ENCODE results near the gene IGFBP5.

Gene IGFBP5

DNA sequence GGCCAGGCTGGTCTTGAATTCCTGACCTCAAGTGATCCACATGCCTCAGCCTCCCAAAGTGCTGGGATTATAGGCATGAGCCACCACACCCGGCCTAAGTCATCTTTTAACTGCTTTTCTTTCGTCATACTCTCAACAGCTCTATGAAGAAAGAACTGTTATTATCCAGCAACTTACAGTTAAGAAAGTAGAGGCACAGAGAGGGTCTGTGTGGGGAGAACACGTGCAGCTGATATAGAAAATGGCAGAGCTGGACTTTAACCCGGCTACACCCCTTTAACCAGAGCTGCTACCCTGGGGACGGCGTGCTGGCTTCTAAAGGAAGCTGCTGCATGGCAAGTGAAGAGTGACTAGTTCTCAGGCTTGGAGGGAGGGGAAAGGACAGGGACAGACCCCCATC, 36.6 kb downstream of the IGFBP5 start:
- WGBS (ENCODE audit: insufficient coverage, insufficient read length), result no CpG with 5 or more reads among the region's 6 CpGs
- DNase-seq (ENCODE audit: low read depth, low spot score), result no peak
- H3K4me3 ChIP-seq (ENCODE audit: low read length), result no peak overlapping the region
- H3K27me3 ChIP-seq (ENCODE audit: control insufficient read depth, insufficient read depth, low read length), result no peaks in the 10 kb centered on the region
- no peak overlapping the region for H3K27ac ChIP-seq (ENCODE audit: low read length)
- H3K36me3 ChIP-seq (ENCODE audit: control insufficient read depth, insufficient read depth, low read length), result peaks cover 15% of the 10 kb centered on the region
- no peaks in the 10 kb centered on the region for H3K4me1 ChIP-seq (ENCODE audit: control insufficient read depth, insufficient read depth, low read length)
- H3K9me3 ChIP-seq (ENCODE audit: control insufficient read depth, insufficient read depth, low read length), result no peaks in the 10 kb centered on the region

DNA sequence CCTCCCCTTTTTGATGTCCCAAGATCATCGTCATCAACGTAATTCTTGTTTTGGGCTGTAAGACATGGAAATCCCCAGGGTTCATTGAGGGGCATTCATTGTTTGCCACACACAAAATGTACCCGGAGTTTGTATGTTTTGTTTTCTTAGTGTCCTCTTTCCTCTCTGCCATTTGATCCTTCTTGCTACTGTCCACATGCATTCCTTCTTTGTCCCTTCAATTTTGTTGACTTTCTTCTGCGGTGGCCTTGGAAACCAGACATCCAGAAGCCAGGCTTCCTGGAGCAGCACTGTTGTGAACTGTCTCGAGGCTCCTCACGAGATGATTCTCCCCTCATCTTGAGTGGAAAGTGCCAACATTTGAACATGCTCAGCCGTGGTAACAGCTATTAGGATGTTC, 37.4 kb downstream of the IGFBP5 start:
- no peaks in the 10 kb centered on the region for H3K27me3 ChIP-seq (ENCODE audit: control insufficient read depth, insufficient read depth, low read length)
- whole genome bisulfite sequencing (ENCODE audit: insufficient coverage, insufficient read length), result no CpG with 5 or more reads among the region's 7 CpGs
- H3K27ac ChIP-seq (ENCODE audit: low read length), result no peak overlapping the region
- H3K4me1 ChIP-seq (ENCODE audit: control insufficient read depth, insufficient read depth, low read length), result no peaks in the 10 kb centered on the region
- no peak overlapping the region for H3K4me3 ChIP-seq (ENCODE audit: low read length)
- H3K9me3 ChIP-seq (ENCODE audit: control insufficient read depth, insufficient read depth, low read length), result no peaks in the 10 kb centered on the region
- H3K36me3 ChIP-seq (ENCODE audit: control insufficient read depth, insufficient read depth, low read length), result peaks cover 15% of the 10 kb centered on the region
- DNase-seq (ENCODE audit: low read depth, low spot score), result no peak

DNA sequence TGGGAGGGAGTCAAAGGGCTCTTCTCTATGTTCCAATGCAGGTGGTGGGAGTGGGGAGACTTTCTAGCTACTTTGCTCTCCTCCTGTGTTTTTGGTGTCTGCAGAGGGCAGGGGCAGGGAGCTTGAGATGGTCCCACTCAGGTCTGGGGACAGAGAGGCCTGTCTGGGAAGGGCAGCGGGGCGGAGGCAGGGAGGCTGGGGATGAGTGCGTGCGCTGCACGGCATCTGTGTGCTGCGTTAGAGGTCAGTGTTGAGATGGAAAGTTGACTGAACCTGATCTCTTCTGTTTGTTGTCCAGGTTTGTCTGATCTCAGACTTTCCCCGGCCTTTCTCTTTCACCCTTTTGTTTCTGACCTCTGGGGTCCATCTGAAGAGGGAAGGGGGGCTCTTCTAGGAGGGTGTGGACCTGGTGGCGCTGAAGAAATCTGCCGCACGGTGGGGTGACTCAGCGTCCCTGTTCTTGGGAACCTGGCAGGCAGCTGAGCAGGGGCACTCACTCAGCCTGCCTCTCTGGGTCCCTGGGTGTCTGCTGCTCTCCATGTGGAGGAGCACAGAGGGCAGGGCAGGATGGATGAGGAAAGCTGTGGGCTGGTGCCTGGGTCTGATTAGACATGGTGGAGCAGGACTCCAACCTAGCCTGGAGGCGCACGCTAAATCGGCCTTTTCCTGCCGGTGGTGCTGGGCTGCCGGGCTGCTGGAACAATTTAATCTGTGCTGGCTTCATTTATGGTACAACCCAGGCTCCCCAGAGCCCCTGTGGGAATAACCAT, 38.1 kb downstream of the IGFBP5 start:
- no peaks in the 10 kb centered on the region for H3K9me3 ChIP-seq (ENCODE audit: control insufficient read depth, insufficient read depth, low read length)
- no CpG with 5 or more reads among the region's 16 CpGs for WGBS (ENCODE audit: insufficient coverage, insufficient read length)
- peaks cover 15% of the 10 kb centered on the region for H3K36me3 ChIP-seq (ENCODE audit: control insufficient read depth, insufficient read depth, low read length)
- H3K4me3 ChIP-seq (ENCODE audit: low read length), result no peak overlapping the region
- no peak overlapping the region for H3K27ac ChIP-seq (ENCODE audit: low read length)
- no peaks in the 10 kb centered on the region for H3K4me1 ChIP-seq (ENCODE audit: control insufficient read depth, insufficient read depth, low read length)
- H3K27me3 ChIP-seq (ENCODE audit: control insufficient read depth, insufficient read depth, low read length), result no peaks in the 10 kb centered on the region
- DNase-seq (ENCODE audit: low read depth, low spot score), result no peak

DNA sequence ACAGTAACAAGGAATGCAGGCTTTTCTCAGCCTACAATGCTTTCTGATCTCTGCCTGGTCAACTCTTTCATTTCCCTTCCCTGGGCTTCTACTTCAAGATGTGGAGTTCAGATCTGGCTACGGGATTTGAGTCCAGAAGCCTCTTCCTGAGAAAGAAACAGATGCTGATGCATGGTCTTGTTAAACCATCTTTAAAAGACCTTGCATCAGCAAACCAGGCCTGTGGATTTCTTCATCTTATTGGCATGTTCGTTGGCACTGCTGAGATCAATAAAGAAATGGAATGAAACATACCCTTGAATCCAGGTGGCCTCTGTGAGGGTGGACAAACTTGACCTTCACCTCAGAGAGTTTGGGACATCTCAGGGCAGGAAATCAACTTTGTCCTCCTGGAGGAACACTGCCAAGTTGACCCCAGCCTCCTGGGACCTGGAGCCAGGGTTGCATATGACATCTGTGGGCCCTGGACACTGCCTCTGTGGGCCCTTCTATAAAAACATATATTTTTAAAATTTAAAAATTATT, 40.8 kb downstream of the IGFBP5 start:
- H3K4me1 ChIP-seq (ENCODE audit: control insufficient read depth, insufficient read depth, low read length), result peaks cover 1% of the 10 kb centered on the region; the same call in 1 of the 2 replicates
- no CpG with 5 or more reads among the region's 2 CpGs for WGBS (ENCODE audit: insufficient coverage, insufficient read length)
- no peak overlapping the region for H3K4me3 ChIP-seq (ENCODE audit: low read length)
- no peaks in the 10 kb centered on the region for H3K27me3 ChIP-seq (ENCODE audit: control insufficient read depth, insufficient read depth, low read length)
- H3K27ac ChIP-seq (ENCODE audit: low read length), result no peak overlapping the region
- no peak for DNase-seq (ENCODE audit: low read depth, low spot score)
- no peaks in the 10 kb centered on the region for H3K36me3 ChIP-seq (ENCODE audit: control insufficient read depth, insufficient read depth, low read length)
- H3K9me3 ChIP-seq (ENCODE audit: control insufficient read depth, insufficient read depth, low read length), result no peaks in the 10 kb centered on the region

DNA sequence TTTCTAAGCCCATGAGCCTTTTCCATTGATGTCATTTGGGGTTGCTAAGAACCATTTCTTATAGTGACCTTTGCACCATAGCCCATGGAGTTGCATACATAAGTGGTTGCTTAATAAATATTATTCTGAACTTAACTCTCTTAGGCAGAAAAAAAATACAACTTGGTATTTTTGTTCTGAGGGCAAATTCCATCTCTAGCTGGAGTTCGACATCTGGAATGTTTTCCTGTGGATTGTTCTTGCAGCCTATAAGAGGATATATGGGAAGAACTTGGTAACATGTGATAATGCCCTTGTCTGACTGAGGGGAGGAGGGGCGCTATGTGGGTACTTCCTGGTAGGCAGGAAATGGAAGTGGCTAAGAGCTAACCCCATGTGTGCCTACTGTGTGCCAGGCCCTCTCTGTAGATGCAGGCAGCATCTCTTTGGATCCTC, 41.4 kb downstream of the IGFBP5 start:
- Histone ChIP-seq H3K9me3 (ENCODE audit: control insufficient read depth, insufficient read depth, low read length) (no peaks in the 10 kb centered on the region), H3K4me1 (ENCODE audit: control insufficient read depth, insufficient read depth, low read length) (peaks cover 3% of the 10 kb centered on the region), H3K27ac (ENCODE audit: low read length) (no peak overlapping the region), H3K27me3 (ENCODE audit: control insufficient read depth, insufficient read depth, low read length) (no peaks in the 10 kb centered on the region), H3K36me3 (ENCODE audit: control insufficient read depth, insufficient read depth, low read length) (no peaks in the 10 kb centered on the region), H3K4me3 (ENCODE audit: low read length) (no peak overlapping the region)
- no CpG with 5 or more reads among the region's 2 CpGs for WGBS (ENCODE audit: insufficient coverage, insufficient read length)
- DNase-seq (ENCODE audit: low read depth, low spot score), result no peak

DNA sequence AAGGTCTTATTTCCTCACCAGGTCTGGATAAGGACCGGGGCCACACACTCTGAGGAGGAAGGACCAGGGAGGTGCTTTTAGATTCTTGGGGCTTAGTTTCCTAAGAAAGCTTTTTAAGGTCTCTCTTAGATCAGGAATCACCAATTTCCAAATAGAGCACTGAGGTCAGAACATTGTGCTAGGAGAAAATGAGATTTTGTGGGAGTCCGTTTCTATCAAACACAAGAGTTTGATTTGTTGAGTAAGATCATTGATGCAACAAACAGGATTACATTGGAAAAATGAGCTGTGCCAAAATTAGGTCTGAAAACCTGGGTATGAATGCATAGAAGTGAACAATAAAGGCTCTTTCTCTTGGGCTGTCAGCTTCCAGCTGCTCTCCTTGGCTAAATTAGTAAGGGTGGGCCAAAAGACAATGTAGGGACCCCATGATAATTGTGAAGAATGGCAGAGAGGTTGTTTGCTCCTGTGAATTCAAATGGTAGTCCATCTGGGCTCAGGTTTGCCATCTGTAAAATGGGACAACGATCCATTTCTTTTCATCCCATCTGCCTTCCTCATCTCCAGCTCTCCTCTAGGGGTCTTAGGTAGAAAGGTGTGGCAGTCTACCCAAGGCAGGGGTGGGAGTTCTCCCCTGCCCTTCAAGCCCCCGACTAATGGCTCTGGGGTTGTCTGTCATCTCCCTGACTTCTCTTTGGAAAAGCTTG, 42.1 kb downstream of the IGFBP5 start:
- Histone ChIP-seq H3K4me1 (ENCODE audit: control insufficient read depth, insufficient read depth, low read length) (peaks cover 5% of the 10 kb centered on the region), H3K27ac (ENCODE audit: low read length) (no peak overlapping the region)

DNA sequence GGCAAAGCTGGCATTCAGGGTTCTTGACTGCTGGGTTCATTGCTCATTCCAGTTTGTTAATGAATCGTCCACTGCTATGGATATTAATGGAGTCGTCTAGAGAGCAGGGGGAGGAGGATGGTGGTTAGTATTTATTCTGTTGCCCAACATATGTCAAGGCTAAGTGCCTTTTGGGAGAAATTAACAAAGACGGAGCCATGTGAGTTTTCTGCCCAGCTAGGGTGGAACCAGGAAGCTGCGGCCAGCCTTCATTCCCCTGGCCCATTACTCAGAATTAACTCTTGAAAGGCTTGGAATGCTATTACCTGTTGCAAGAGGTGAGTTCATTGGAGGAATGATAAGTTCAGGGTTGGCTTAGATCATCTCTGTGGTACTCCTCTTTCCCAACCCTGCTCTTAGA, 42.8 kb downstream of the IGFBP5 start:
- no CpG with 5 or more reads among the region's 4 CpGs for WGBS (ENCODE audit: insufficient coverage, insufficient read length)
- H3K36me3 ChIP-seq (ENCODE audit: control insufficient read depth, insufficient read depth, low read length), result no peaks in the 10 kb centered on the region

More for the DNA sequence above, 42.1 kb downstream of the IGFBP5 start:
- DNase-seq (ENCODE audit: low read depth, low spot score), result no peak
- Histone ChIP-seq H3K36me3 (ENCODE audit: control insufficient read depth, insufficient read depth, low read length) (no peaks in the 10 kb centered on the region), H3K9me3 (ENCODE audit: control insufficient read depth, insufficient read depth, low read length) (no peaks in the 10 kb centered on the region), H3K4me3 (ENCODE audit: low read length) (no peak overlapping the region), H3K27me3 (ENCODE audit: control insufficient read depth, insufficient read depth, low read length) (no peaks in the 10 kb centered on the region)
- no CpG with 5 or more reads among the region's 4 CpGs for WGBS (ENCODE audit: insufficient coverage, insufficient read length)

DNA sequence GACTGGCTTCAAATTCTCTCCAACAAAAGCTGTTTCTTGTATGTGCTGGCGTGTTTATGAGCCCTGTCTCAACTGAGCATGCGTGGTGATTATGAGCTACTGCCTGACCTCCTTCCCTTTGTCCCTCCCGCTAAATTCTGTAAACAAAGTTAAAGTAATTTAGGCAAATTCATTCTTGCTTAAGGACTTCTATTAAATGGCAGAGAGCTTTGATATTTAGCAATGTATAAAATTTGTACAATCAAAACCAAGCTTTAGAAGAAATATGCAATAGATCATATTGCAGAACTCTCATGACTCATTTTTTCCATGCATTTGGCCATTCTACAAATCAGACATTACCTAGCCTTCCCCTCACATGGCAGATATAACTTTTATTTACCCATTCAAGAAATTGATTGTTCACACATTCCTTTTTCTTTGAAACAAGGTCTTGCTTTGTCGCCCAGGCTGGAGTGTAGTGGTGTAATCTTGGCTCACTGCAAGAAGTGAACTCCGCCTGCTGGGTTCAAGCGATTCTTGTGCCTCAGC, 43.9 kb downstream of the IGFBP5 start:
- Histone ChIP-seq H3K9me3 (ENCODE audit: control insufficient read depth, insufficient read depth, low read length) (no peaks in the 10 kb centered on the region), H3K27ac (ENCODE audit: low read length) (no peak overlapping the region), H3K4me3 (ENCODE audit: low read length) (no peak overlapping the region), H3K27me3 (ENCODE audit: control insufficient read depth, insufficient read depth, low read length) (no peaks in the 10 kb centered on the region), H3K36me3 (ENCODE audit: control insufficient read depth, insufficient read depth, low read length) (no peaks in the 10 kb centered on the region), H3K4me1 (ENCODE audit: control insufficient read depth, insufficient read depth, low read length) (peaks cover 5% of the 10 kb centered on the region)
- WGBS (ENCODE audit: insufficient coverage, insufficient read length), result no CpG with 5 or more reads among the region's 6 CpGs
- no peak for DNase-seq (ENCODE audit: low read depth, low spot score)

More for the DNA sequence above, 42.8 kb downstream of the IGFBP5 start:
- no peak for DNase-seq (ENCODE audit: low read depth, low spot score)
- peaks cover 5% of the 10 kb centered on the region for H3K4me1 ChIP-seq (ENCODE audit: control insufficient read depth, insufficient read depth, low read length)
- H3K9me3 ChIP-seq (ENCODE audit: control insufficient read depth, insufficient read depth, low read length), result no peaks in the 10 kb centered on the region
- no peak overlapping the region for H3K27ac ChIP-seq (ENCODE audit: low read length)
- H3K4me3 ChIP-seq (ENCODE audit: low read length), result no peak overlapping the region
- no peaks in the 10 kb centered on the region for H3K27me3 ChIP-seq (ENCODE audit: control insufficient read depth, insufficient read depth, low read length)

DNA sequence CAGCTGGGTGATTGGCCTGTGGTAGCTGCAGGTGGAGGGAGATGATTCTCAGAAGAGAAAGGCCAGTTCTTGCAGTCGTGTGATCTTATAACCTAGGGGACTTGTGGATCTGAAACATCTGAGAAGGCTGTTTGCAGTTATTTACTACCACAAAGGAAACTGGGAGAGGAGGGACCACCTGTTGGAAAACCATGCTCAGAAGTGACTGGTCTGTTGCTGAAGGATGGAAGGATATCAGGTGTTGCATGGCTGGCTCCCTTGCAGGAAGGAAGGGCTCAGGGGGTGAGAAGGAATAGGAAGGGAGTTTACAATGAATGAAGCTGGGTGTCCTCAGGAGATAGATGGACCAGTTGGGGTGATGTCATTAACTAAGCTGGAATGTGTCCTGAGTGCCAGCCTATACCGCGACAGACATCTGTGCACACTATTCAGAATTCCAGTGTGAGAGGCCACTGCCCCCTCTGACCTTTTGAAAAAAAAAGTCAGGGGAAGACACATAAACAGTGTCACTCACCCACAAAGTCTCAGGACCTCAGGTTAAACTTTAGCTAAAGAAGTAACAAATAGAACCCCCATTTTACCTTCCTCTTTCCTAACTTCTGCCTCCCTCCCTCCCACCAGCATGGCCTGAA, 44.6 kb downstream of the IGFBP5 start:
- Histone ChIP-seq H3K36me3 (ENCODE audit: control insufficient read depth, insufficient read depth, low read length) (no peaks in the 10 kb centered on the region), H3K27me3 (ENCODE audit: control insufficient read depth, insufficient read depth, low read length) (no peaks in the 10 kb centered on the region), H3K9me3 (ENCODE audit: control insufficient read depth, insufficient read depth, low read length) (no peaks in the 10 kb centered on the region), H3K27ac (ENCODE audit: low read length) (no peak overlapping the region), H3K4me1 (ENCODE audit: control insufficient read depth, insufficient read depth, low read length) (peaks cover 5% of the 10 kb centered on the region), H3K4me3 (ENCODE audit: low read length) (no peak overlapping the region)
- no peak for DNase-seq (ENCODE audit: low read depth, low spot score)
- no CpG with 5 or more reads among the region's 3 CpGs for WGBS (ENCODE audit: insufficient coverage, insufficient read length)

DNA sequence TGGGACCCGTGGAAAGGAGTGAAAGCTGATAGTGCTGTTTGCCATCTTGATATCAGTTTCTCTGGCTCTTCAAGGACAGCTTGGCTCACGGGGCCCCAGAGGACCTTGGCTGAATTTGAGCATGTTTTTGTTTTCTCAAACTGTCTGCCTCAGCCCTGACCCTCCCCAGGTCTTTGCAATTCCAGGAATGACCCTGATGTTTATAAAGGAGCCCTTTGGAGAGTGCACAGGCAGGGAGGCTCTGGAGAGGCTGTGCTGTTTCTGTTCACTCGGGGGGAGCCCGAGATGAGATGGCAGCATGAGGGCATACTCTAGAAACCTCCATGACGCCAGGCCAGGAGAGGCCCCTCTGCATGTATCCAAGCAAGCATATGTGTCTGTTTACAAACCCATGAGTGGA, 45.8 kb downstream of the IGFBP5 start:
- H3K9me3 ChIP-seq (ENCODE audit: control insufficient read depth, insufficient read depth, low read length), result no peaks in the 10 kb centered on the region
- H3K4me3 ChIP-seq (ENCODE audit: low read length), result no peak overlapping the region
- no peak for DNase-seq (ENCODE audit: low read depth, low spot score)
- no CpG with 5 or more reads among the region's 5 CpGs for WGBS (ENCODE audit: insufficient coverage, insufficient read length)
- H3K27ac ChIP-seq (ENCODE audit: low read length), result no peak overlapping the region
- H3K36me3 ChIP-seq (ENCODE audit: control insufficient read depth, insufficient read depth, low read length), result no peaks in the 10 kb centered on the region
- H3K27me3 ChIP-seq (ENCODE audit: control insufficient read depth, insufficient read depth, low read length), result no peaks in the 10 kb centered on the region
- peaks cover 5% of the 10 kb centered on the region for H3K4me1 ChIP-seq (ENCODE audit: control insufficient read depth, insufficient read depth, low read length)
